MM.1S (cell line): Measurements from ENCODE around the gene KMT5C.

ENCODE experiments used
- DNase-seq: peaks from one replicate; pipeline ENCODE4 v3.0.0-alpha.2; 2015
- H2AFZ ChIP-seq: fragments of 300-600 bp; sonication (generic); 2 replicates; pipeline ENCODE4 v1.6.0; 2016; ENCODE audit warnings: antibody characterized with exemption, low read length
- H3F3A ChIP-seq: fragments of 300-600 bp; sonication (generic); 2 replicates; pipeline ENCODE4 v1.6.1; 2016; ENCODE audit warnings: mild to moderate bottlenecking, antibody characterized with exemption, low read length, moderate library complexity, mixed read lengths; ENCODE audit not compliant: insufficient read depth
- H3K27ac ChIP-seq: fragments of 300-600 bp; sonication (generic); 2 replicates; pipeline ENCODE4 v1.5.1; 2016; ENCODE audit warnings: mild to moderate bottlenecking, low read length
- H3K27me3 ChIP-seq: fragments of 300-600 bp; sonication (generic); replicated peaks from 2 replicates; pipeline ENCODE4 v1.6.0; 2016; ENCODE audit warnings: low read length; ENCODE audit not compliant: insufficient read depth
- H3K36me3 ChIP-seq: fragments of 300-600 bp; sonication (generic); replicated peaks from 2 replicates; pipeline ENCODE4 v1.6.1; 2016; ENCODE audit warnings: mild to moderate bottlenecking, low read length, mixed read lengths; ENCODE audit not compliant: insufficient read depth
- H3K4me1 ChIP-seq: fragments of 300-600 bp; sonication (generic); 2 replicates; pipeline ENCODE4 v1.6.1; 2016; ENCODE audit warnings: low read length, mixed read lengths
- H3K4me2 ChIP-seq: fragments of 300-600 bp; sonication (generic); 2 replicates; pipeline ENCODE4 v1.6.0; 2016; ENCODE audit warnings: low read depth, low read length
- H3K4me3 ChIP-seq: fragments of 300-600 bp; sonication (generic); 2 replicates; pipeline ENCODE4 v1.5.1; 2016; ENCODE audit warnings: low read length, mixed read lengths
- H3K79me2 ChIP-seq: fragments of 300-600 bp; sonication (generic); 2 replicates; pipeline ENCODE4 v1.6.1; 2016; ENCODE audit warnings: mixed run types, low read length, mixed read lengths
- H3K9ac ChIP-seq: fragments of 300-600 bp; sonication (generic); 2 replicates; pipeline ENCODE4 v1.6.1; 2016; ENCODE audit warnings: low read length, mixed read lengths
- H3K9me2 ChIP-seq: fragments of 300-600 bp; sonication (generic); replicated peaks from 2 replicates; pipeline ENCODE4 v1.6.1; 2016; ENCODE audit warnings: mild to moderate bottlenecking, low read length, mixed read lengths; ENCODE audit not compliant: insufficient read depth
- H3K9me3 ChIP-seq: fragments of 300-600 bp; sonication (generic); replicated peaks from 2 replicates; pipeline ENCODE4 v1.6.1; 2016; ENCODE audit warnings: mild to moderate bottlenecking, low read length, mixed read lengths; ENCODE audit not compliant: insufficient read depth
- H4K20me1 ChIP-seq: fragments of 300-600 bp; sonication (generic); 2 replicates; pipeline ENCODE4 v1.6.1; 2016; ENCODE audit warnings: mild to moderate bottlenecking, low read length, moderate library complexity, mixed read lengths; ENCODE audit not compliant: insufficient read depth
- CTCF ChIP-seq: fragments of 300-600 bp; sonication (generic); IDR thresholded peaks from 2 replicates; pipeline ENCODE4 v1.5.1; 2016; ENCODE audit warnings: antibody characterized with exemption, low read length, mixed read lengths
- EZH2 ChIP-seq: fragments of 300-600 bp; sonication (generic); optimal IDR thresholded peaks from 2 replicates; pipeline ENCODE3; 2017; ENCODE audit warnings: low read depth, mild to moderate bottlenecking, antibody characterized with exemption, low read length, mixed read lengths
- EZH2phosphoT487 ChIP-seq: fragments of 300-600 bp; sonication (generic); IDR thresholded peaks from 2 replicates; pipeline ENCODE4 v1.6.1; 2018; ENCODE audit warnings: antibody characterized with exemption, low read length

The KMT5C gene

GRCh38 chr19:55350620-55351315 lies 11.1 kb downstream of the KMT5C start:
- H2AFZ ChIP-seq: no peak overlapping the region
- no peaks in the 10 kb centered on the region for H3K9me3 ChIP-seq
- DNase-seq: no peak
- H3K27me3 ChIP-seq: peaks cover 48% of the 10 kb centered on the region
- TF ChIP-seq EZH2: no peak
- TF ChIP-seq EZH2phosphoT487: no peak
- no peak for TF ChIP-seq CTCF
- H3K9me2 ChIP-seq: no peaks in the 10 kb centered on the region
- no peaks in the 10 kb centered on the region; the same call in 1 of the 2 replicates for H3F3A ChIP-seq
- H4K20me1 ChIP-seq: no peaks in the 10 kb centered on the region
- no peak overlapping the region for H3K4me3 ChIP-seq
- no peak overlapping the region for H3K9ac ChIP-seq
- H3K27ac ChIP-seq: no peak overlapping the region
- no peak overlapping the region for H3K4me2 ChIP-seq
- no peaks in the 10 kb centered on the region for H3K79me2 ChIP-seq
- no peaks in the 10 kb centered on the region for H3K36me3 ChIP-seq
- no peaks in the 10 kb centered on the region for H3K4me1 ChIP-seq

GRCh38 chr19:55352040-55352439 lies 12.4 kb downstream of the KMT5C start:
- no peak for TF ChIP-seq EZH2phosphoT487
- no peak for TF ChIP-seq EZH2
- no peak for TF ChIP-seq CTCF
- H3K79me2 ChIP-seq: no peaks in the 10 kb centered on the region
- H3K27me3 ChIP-seq: peaks cover 60% of the 10 kb centered on the region
- no peaks in the 10 kb centered on the region for H3K9me3 ChIP-seq
- no peaks in the 10 kb centered on the region for H3K4me1 ChIP-seq
- no peaks in the 10 kb centered on the region for H3K36me3 ChIP-seq
- no peaks in the 10 kb centered on the region; the same call in 1 of the 2 replicates for H3F3A ChIP-seq
- no peak overlapping the region for H2AFZ ChIP-seq
- no peak overlapping the region for H3K9ac ChIP-seq
- H3K4me2 ChIP-seq: no peak overlapping the region
- H3K27ac ChIP-seq: no peak overlapping the region
- no peaks in the 10 kb centered on the region for H4K20me1 ChIP-seq
- H3K9me2 ChIP-seq: no peaks in the 10 kb centered on the region
- DNase-seq: no peak
- H3K4me3 ChIP-seq: no peak overlapping the region

GRCh38 chr19:55352549-55353145 lies 13.0 kb downstream of the KMT5C start:
- Histone ChIP-seq H3K4me2 (no peak overlapping the region), H3K27me3 (peaks cover 66% of the 10 kb centered on the region)

More at GRCh38 chr19:55352549-55353145, 13.0 kb downstream of the KMT5C start:
- Histone ChIP-seq H2AFZ (no peak overlapping the region), H3K27ac (no peak overlapping the region), H3K79me2 (no peaks in the 10 kb centered on the region), H3K4me1 (no peaks in the 10 kb centered on the region), H3F3A (no peaks in the 10 kb centered on the region; the same call in 1 of the 2 replicates), H3K4me3 (no peak overlapping the region), H3K9me3 (no peaks in the 10 kb centered on the region), H3K9me2 (no peaks in the 10 kb centered on the region), H3K9ac (no peak overlapping the region), H3K36me3 (no peaks in the 10 kb centered on the region), H4K20me1 (no peaks in the 10 kb centered on the region)
- TF ChIP-seq CTCF (no peak), EZH2 (no peak), EZH2phosphoT487 (no peak)
- DNase-seq: no peak
